ENCODE results near the gene TAF4.

The TAF4 gene

GRCh38 chr20:62051546-62052255 is 14.0 kb downstream of the TAF4 start:
- no peak overlapping the region for H3K4me3 ChIP-seq (ENCODE audit: low read depth, low read length)
- no peak for TF ChIP-seq CTCF (IDR thresholded peaks at IDR 0.05; ENCODE audit: insufficient read depth, low read depth, low read length, missing control alignments)

GRCh38 chr20:62051144-62051543 is 14.5 kb downstream of the TAF4 start:
- no peak for TF ChIP-seq CTCF (IDR thresholded peaks at IDR 0.05; ENCODE audit: insufficient read depth, low read depth, low read length, missing control alignments)
- H3K4me3 ChIP-seq (ENCODE audit: low read depth, low read length): no peak overlapping the region
- no peak for DNase-seq (ENCODE audit: low read depth)

More at GRCh38 chr20:62051546-62052255, 14.0 kb downstream of the TAF4 start:
- no peak for DNase-seq (ENCODE audit: low read depth)

GRCh38 chr20:62050166-62051120 is 15.2 kb downstream of the TAF4 start:
- no peak overlapping the region for H3K4me3 ChIP-seq (ENCODE audit: low read depth, low read length)
- DNase-seq (ENCODE audit: low read depth): no peak
- TF ChIP-seq CTCF (IDR thresholded peaks at IDR 0.05; ENCODE audit: insufficient read depth, low read depth, low read length, missing control alignments): no peak

GRCh38 chr20:62049342-62050165 is 16.1 kb downstream of the TAF4 start:
- no peak overlapping the region for H3K4me3 ChIP-seq (ENCODE audit: low read depth, low read length)
- DNase-seq (ENCODE audit: low read depth): no peak
- TF ChIP-seq CTCF (IDR thresholded peaks at IDR 0.05; ENCODE audit: insufficient read depth, low read depth, low read length, missing control alignments): no peak

GRCh38 chr20:62048821-62049291 is 16.8 kb downstream of the TAF4 start:
- no peak for TF ChIP-seq CTCF (IDR thresholded peaks at IDR 0.05; ENCODE audit: insufficient read depth, low read depth, low read length, missing control alignments)
- H3K4me3 ChIP-seq (ENCODE audit: low read depth, low read length): no peak overlapping the region
- no peak for DNase-seq (ENCODE audit: low read depth)

- no peak for DNase-seq (ENCODE audit: low read depth)
- no peak overlapping the region for H3K4me3 ChIP-seq (ENCODE audit: low read depth, low read length)
- TF ChIP-seq CTCF (IDR thresholded peaks at IDR 0.05; ENCODE audit: insufficient read depth, low read depth, low read length, missing control alignments): no peak
Observed at GRCh38 chr20:62048346-62048761, 17.3 kb downstream of the TAF4 start.

Data from GM12865 (cell line).